GM21619 (cell line): ENCODE data around the gene LASP1.
"Not testable (repeated sequence)": the region's sequence is repeated elsewhere in the genome, so short reads cannot be mapped to it uniquely, and the experiment has no call there.

ENCODE experiments used
- ATAC-seq: cut with Tn5 transposase; IDR thresholded peaks from one replicate; pipeline ENCODE4 v1.9.1; 2021; ENCODE audit not compliant: unreplicated experiment

The LASP1 gene

GRCh38 chr17:38906460-38907228 is 36.8 kb downstream of the LASP1 start:
- no peak for ATAC-seq

- ATAC-seq, result no peak
These were observed 38.2 kb downstream of the LASP1 start for GRCh38 chr17:38907930-38908675.

GRCh38 chr17:38908676-38909181 is 38.9 kb downstream of the LASP1 start:
- no peak for ATAC-seq

- ATAC-seq, result no peak
These were observed 40.5 kb downstream of the LASP1 start for GRCh38 chr17:38910325-38910724.

GRCh38 chr17:38911081-38911730 is 41.3 kb downstream of the LASP1 start:
- ATAC-seq, result no peak

GRCh38 chr17:38911731-38912081 is 41.8 kb downstream of the LASP1 start:
- not testable (repeated sequence) for ATAC-seq

GRCh38 chr17:38912221-38912813 is 42.5 kb downstream of the LASP1 start:
- no peak for ATAC-seq

GRCh38 chr17:38914741-38915638 is 45.1 kb downstream of the LASP1 start:
- no peak for ATAC-seq

- ATAC-seq, result no peak
These were observed 45.8 kb downstream of the LASP1 start for GRCh38 chr17:38915639-38915995.

GRCh38 chr17:38916771-38917170 is 46.9 kb downstream of the LASP1 start:
- ATAC-seq, result no peak

- ATAC-seq, result no peak
These were observed 47.4 kb downstream of the LASP1 start for GRCh38 chr17:38917259-38917658.

GRCh38 chr17:38918129-38918913 is 48.5 kb downstream of the LASP1 start:
- no peak for ATAC-seq

GRCh38 chr17:38918916-38919315 is 49.1 kb downstream of the LASP1 start:
- ATAC-seq, result no peak

GRCh38 chr17:38919316-38920078 is 49.6 kb downstream of the LASP1 start:
- no peak for ATAC-seq

- no peak for ATAC-seq
These were observed 50.8 kb downstream of the LASP1 start for GRCh38 chr17:38920374-38921291.

GRCh38 chr17:38921756-38922411 is 52.0 kb downstream of the LASP1 start:
- no peak for ATAC-seq

- ATAC-seq, result no peak
These were observed 52.9 kb downstream of the LASP1 start for GRCh38 chr17:38922538-38923297.
